ENCODE results near the gene TTC7B. TPM values are rescaled to one million over a fixed set of nuclear protein-coding genes. Genes with fewer than 3 reads are reported as not detected.

Gene TTC7B
- total RNA-seq, 2 experiments from 2014 or later = 1.2 to 1.3 TPM

DNA sequence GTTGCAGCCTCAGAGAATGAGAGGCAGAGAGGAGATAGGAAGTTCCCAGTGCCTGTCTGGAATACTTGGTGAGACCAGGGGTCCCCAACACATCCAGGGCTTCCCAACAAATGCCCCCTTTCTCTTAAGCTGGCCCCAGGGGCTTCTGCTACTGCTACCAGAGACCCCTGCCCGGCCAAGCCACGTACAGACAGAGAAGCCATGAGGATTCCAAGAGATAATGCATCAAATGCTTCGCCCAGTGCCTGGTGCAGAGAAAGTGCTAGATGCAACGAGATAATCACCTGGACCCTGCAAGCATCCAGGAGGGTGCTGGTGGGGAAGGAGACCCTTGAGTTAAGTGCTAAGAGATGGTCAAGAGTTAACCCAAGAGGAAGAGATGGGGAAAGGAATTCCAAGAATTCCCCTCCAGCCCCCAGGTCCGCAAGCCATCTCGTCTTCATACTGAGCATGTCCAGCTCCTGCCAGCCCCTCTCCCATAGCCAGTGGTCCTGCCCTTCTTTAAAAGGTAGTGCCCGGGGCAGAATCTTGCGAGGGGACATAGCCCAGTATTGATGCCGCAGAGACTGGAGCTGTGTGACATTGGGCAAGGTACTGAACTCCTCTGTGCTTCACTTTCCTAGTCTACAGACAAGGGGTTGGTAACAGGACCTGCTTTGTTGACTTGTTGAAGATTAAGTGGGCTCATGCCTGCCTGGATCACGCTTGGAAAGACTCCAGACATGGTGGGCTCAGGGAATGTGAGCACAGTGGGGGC lies 316.1 kb downstream of the TTC7B start:
- no peaks in the 10 kb centered on the region for H3K36me3 Mint-ChIP-seq (ENCODE audit: low read depth)
- Histone ChIP-seq H3K27ac (ENCODE audit: low read depth in 1 of 2, low read length in 2 of 2) (no peak overlapping the region), H3K4me1 (ENCODE audit: insufficient read depth, low read length) (peaks cover 9% of the 10 kb centered on the region), H3K4me3 (ENCODE audit: low read length) (no peak overlapping the region), H3K36me3 (ENCODE audit: insufficient read depth, low read length) (no peaks in the 10 kb centered on the region), H3K9me3 (ENCODE audit: control insufficient read depth in 1 of 2, insufficient read depth in 1 of 2, low read length in 2 of 2) (peaks cover 0 to 18% of the 10 kb centered on the region in 2 experiments), H3K27me3 (ENCODE audit: control insufficient read depth in 1 of 2, insufficient read depth in 2 of 2, low read length in 2 of 2) (peaks cover 7 to 20% of the 10 kb centered on the region in 2 experiments)
- CTCF ChIA-PET = no interaction called here
- H3K9me3 Mint-ChIP-seq = peaks cover 3% of the 10 kb centered on the region
- peaks cover 36% of the 10 kb centered on the region for H3K27me3 Mint-ChIP-seq
- POLR2A ChIA-PET = no interaction called here
- intact Hi-C loops (cut with DNase I, micrococcal nuclease) = no loop called here
- no peak overlapping the region for H3K4me3 Mint-ChIP-seq
- ATAC-seq (ENCODE audit: poor library complexity) (no peak), DNase-seq (no peak)
- no peak overlapping the region for H3K27ac Mint-ChIP-seq
- TF ChIP-seq CTCF (IDR thresholded peaks at IDR 0.05) = no peak
- H3K4me1 Mint-ChIP-seq (ENCODE audit: low read depth) = peaks cover 5% of the 10 kb centered on the region

DNA sequence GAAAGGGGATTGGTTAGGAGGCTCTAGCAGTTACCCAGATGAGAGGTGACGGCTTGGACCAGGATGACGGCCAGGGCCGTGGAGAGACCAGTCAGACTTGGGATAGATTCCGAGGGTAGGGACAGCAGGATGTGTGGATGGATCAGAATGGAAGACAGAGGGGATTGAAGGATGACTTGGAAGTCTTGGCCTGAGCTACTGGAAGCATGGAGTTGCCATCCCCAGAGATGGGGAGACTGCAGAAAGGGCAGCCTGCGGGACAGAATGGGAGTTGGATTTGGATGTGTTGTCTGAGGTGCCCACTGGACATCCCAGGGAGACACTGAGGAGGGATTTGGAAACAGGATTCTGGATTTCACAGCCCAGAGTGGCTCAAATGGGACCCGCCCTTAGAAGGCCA lies 317.1 kb downstream of the TTC7B start:
- no peak overlapping the region for H3K4me3 Mint-ChIP-seq
- no peak for TF ChIP-seq CTCF (IDR thresholded peaks at IDR 0.05)
- ChIA-PET POLR2A (no interaction called here), CTCF (no interaction called here)
- Histone ChIP-seq H3K27ac (ENCODE audit: low read depth in 1 of 2, low read length in 2 of 2) (no peak overlapping the region), H3K36me3 (ENCODE audit: insufficient read depth, low read length) (no peaks in the 10 kb centered on the region), H3K4me3 (ENCODE audit: low read length) (no peak overlapping the region), H3K27me3 (ENCODE audit: control insufficient read depth in 1 of 2, insufficient read depth in 2 of 2, low read length in 2 of 2) (peaks cover 7 to 20% of the 10 kb centered on the region in 2 experiments), H3K9me3 (ENCODE audit: control insufficient read depth in 1 of 2, insufficient read depth in 1 of 2, low read length in 2 of 2) (peaks cover 0 to 18% of the 10 kb centered on the region in 2 experiments), H3K4me1 (ENCODE audit: insufficient read depth, low read length) (peaks cover 9% of the 10 kb centered on the region)
- peaks cover 42% of the 10 kb centered on the region for H3K27me3 Mint-ChIP-seq
- no peaks in the 10 kb centered on the region for H3K36me3 Mint-ChIP-seq (ENCODE audit: low read depth)
- DNase-seq (no peak), ATAC-seq (ENCODE audit: poor library complexity) (no peak)
- H3K27ac Mint-ChIP-seq = no peak overlapping the region
- peaks cover 5% of the 10 kb centered on the region for H3K4me1 Mint-ChIP-seq (ENCODE audit: low read depth)
- peaks cover 8% of the 10 kb centered on the region for H3K9me3 Mint-ChIP-seq
- intact Hi-C loops (cut with DNase I, micrococcal nuclease) = no loop called here

GRCh38 chr14:90498198-90498597 lies 318.0 kb downstream of the TTC7B start:
- no peaks in the 10 kb centered on the region for H3K36me3 Mint-ChIP-seq (ENCODE audit: low read depth)
- Histone ChIP-seq H3K36me3 (ENCODE audit: insufficient read depth, low read length) (no peaks in the 10 kb centered on the region), H3K27me3 (ENCODE audit: control insufficient read depth in 1 of 2, insufficient read depth in 2 of 2, low read length in 2 of 2) (peaks cover 7 to 16% of the 10 kb centered on the region in 2 experiments), H3K9me3 (ENCODE audit: control insufficient read depth in 1 of 2, insufficient read depth in 1 of 2, low read length in 2 of 2) (peaks cover 0 to 14% of the 10 kb centered on the region in 2 experiments), H3K4me1 (ENCODE audit: insufficient read depth, low read length) (peaks cover 9% of the 10 kb centered on the region), H3K27ac (ENCODE audit: low read depth in 1 of 2, low read length in 2 of 2) (no peak overlapping the region), H3K4me3 (ENCODE audit: low read length) (no peak overlapping the region)
- TF ChIP-seq CTCF (IDR thresholded peaks at IDR 0.05) = no peak
- CTCF ChIA-PET = no interaction called here
- no peak overlapping the region for H3K4me3 Mint-ChIP-seq
- peaks cover 8% of the 10 kb centered on the region for H3K9me3 Mint-ChIP-seq
- peaks cover 42% of the 10 kb centered on the region for H3K27me3 Mint-ChIP-seq
- DNase-seq = no peak
- POLR2A ChIA-PET = no interaction called here
- H3K4me1 Mint-ChIP-seq (ENCODE audit: low read depth) = peaks cover 5% of the 10 kb centered on the region
- intact Hi-C loops (cut with DNase I, micrococcal nuclease) = no loop called here
- H3K27ac Mint-ChIP-seq = no peak overlapping the region
- ATAC-seq (ENCODE audit: poor library complexity) = no peak

Measured in CD4-positive, alpha-beta T cell (primary cell).